Inferior parietal cortex (tissue), 1 donor: ENCODE measurements around the gene USE1.
"Not testable (repeated sequence)": the region's sequence is repeated elsewhere in the genome, so short reads cannot be mapped to it uniquely, and the experiment has no call there.

ENCODE experiments used
- DNase-seq: peaks from one replicate; pipeline ENCODE4 v3.0.0-alpha.2; 2016; ENCODE audit errors: extremely low spot score

Gene USE1

GRCh38 chr19:17215127-17215971 lies at the start of gene USE1:
TSS of gene USE1 (plus strand) at chr19:17215357. CDS start at chr19:17215406, 49 bp downstream.
- peak; percentile 96 for DNase-seq

- no peak for DNase-seq
These were observed 49.4 kb upstream of the USE1 start for GRCh38 chr19:17165715-17166114.

GRCh38 chr19:17170538-17171297 lies 44.4 kb upstream of the USE1 start:
- DNase-seq = no peak

GRCh38 chr19:17171874-17172273 lies 43.3 kb upstream of the USE1 start:
- no peak for DNase-seq

- no peak for DNase-seq
These were observed 42.4 kb upstream of the USE1 start for GRCh38 chr19:17172624-17173345.

- no peak for DNase-seq
These were observed 36.9 kb upstream of the USE1 start for GRCh38 chr19:17178291-17178690.

GRCh38 chr19:17180997-17181702 lies 34.0 kb upstream of the USE1 start:
- DNase-seq = no peak

GRCh38 chr19:17183271-17183761 lies 31.8 kb upstream of the USE1 start:
- no peak for DNase-seq

GRCh38 chr19:17183858-17184321 lies 31.3 kb upstream of the USE1 start:
- peak; percentile 3 for DNase-seq

- DNase-seq = no peak
These were observed 30.8 kb upstream of the USE1 start for GRCh38 chr19:17184371-17184841.

- DNase-seq = no peak
These were observed 29.6 kb upstream of the USE1 start for GRCh38 chr19:17185590-17185989.

GRCh38 chr19:17191736-17192135 lies 23.4 kb upstream of the USE1 start:
- DNase-seq = not testable (repeated sequence)

- no peak for DNase-seq
These were observed 22.4 kb upstream of the USE1 start for GRCh38 chr19:17192751-17193150.

- no peak for DNase-seq
These were observed 20.5 kb upstream of the USE1 start for GRCh38 chr19:17194608-17195007.

- no peak for DNase-seq
These were observed 20.1 kb upstream of the USE1 start for GRCh38 chr19:17195106-17195505.

- DNase-seq = no peak
These were observed 18.5 kb upstream of the USE1 start for GRCh38 chr19:17196610-17197009.

GRCh38 chr19:17197666-17198065 lies 17.5 kb upstream of the USE1 start:
- DNase-seq = no peak

- DNase-seq = no peak
These were observed 14.6 kb upstream of the USE1 start for GRCh38 chr19:17200408-17201079.

GRCh38 chr19:17202249-17202648 lies 12.9 kb upstream of the USE1 start:
- DNase-seq = no peak

- no peak for DNase-seq
These were observed 12.4 kb upstream of the USE1 start for GRCh38 chr19:17202713-17203112.
